BE2C (cell line): ENCODE data around the gene FERMT2.

ENCODE experiments used
- DNase-seq: peaks from one replicate; pipeline ENCODE4 v3.0.0-alpha.2; 2020
- H3K27me3 ChIP-seq: fragments of 250-450 bp; sonication (Bioruptor Pico); 2 replicates; pipeline ENCODE4 v1.5.1; 2020; ENCODE audit warnings: mild to moderate bottlenecking
- H3K36me3 ChIP-seq: fragments of 250-450 bp; sonication (Bioruptor Pico); 2 replicates; pipeline ENCODE4 v1.5.1; 2020; ENCODE audit warnings: mild to moderate bottlenecking
- H3K4me1 ChIP-seq: fragments of 250-450 bp; sonication (Bioruptor Pico); 2 replicates; pipeline ENCODE4 v1.5.1; 2020
- H3K4me3 ChIP-seq: 2 replicates; pipeline ENCODE4 v1.5.1; 2011; ENCODE audit warnings: low read depth, low read length
- H3K9me3 ChIP-seq: fragments of 250-450 bp; sonication (Bioruptor Pico); 2 replicates; pipeline ENCODE4 v1.5.1; 2020
- CTCF ChIP-seq: IDR thresholded peaks from 2 replicates; pipeline ENCODE4 v1.5.1; 2012; ENCODE audit warnings: mild to moderate bottlenecking, low read depth, low read length

FERMT2 gene

GRCh38 chr14:52863334-52863700, 87.5 kb downstream of the FERMT2 start:
- Histone ChIP-seq H3K36me3 (peaks cover 91% of the 10 kb centered on the region), H3K27me3 (no peaks in the 10 kb centered on the region), H3K4me3 (no peak overlapping the region), H3K9me3 (no peaks in the 10 kb centered on the region), H3K4me1 (no peaks in the 10 kb centered on the region; the same call in none of the 2 replicates)
- TF ChIP-seq CTCF = no peak
- no peak for DNase-seq

DNA sequence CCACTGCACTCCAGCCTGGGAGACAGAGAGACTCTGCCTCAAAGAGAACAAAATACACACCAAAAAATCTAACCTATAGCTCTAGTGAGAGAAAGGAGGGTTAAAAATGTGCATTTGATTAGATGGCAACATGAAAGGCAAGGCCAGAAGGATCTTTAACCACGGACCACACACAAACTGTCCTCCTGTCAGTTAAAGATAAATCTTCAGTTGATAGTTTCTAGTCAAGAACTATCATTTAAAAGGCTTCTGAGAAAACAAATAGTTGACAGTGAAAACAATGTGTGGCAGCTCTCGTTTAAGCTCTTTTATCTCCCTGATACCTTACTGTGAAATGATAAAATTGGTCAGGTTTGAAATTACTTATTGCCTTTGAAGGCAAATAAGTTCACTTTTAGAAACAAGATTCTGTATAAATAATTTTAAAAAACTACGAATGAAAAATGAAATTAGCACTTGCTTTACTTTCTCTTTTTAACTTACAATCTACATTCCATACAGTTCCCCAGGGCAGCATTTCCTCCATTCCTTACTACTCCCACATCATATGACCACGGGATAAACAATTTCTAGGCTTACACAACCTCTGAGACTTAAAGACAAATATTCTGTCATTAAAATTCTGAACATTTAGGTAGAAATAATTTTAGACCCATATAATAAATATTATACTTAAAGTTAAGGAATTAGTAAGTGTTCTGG, 88.1 kb downstream of the FERMT2 start:
- H3K36me3 ChIP-seq = peaks cover 92% of the 10 kb centered on the region

GRCh38 chr14:52861403-52861802, 89.4 kb downstream of the FERMT2 start:
- DNase-seq = no peak
- H3K4me1 ChIP-seq = peaks cover 6% of the 10 kb centered on the region
- peaks cover 86% of the 10 kb centered on the region for H3K36me3 ChIP-seq
- no peaks in the 10 kb centered on the region for H3K27me3 ChIP-seq
- no peak overlapping the region for H3K4me3 ChIP-seq
- no peak for TF ChIP-seq CTCF
- H3K9me3 ChIP-seq = no peaks in the 10 kb centered on the region

More for the DNA sequence above, 88.1 kb downstream of the FERMT2 start:
- H3K4me1 ChIP-seq = peaks cover 2% of the 10 kb centered on the region
- no peak overlapping the region for H3K4me3 ChIP-seq
- no peak for DNase-seq
- no peaks in the 10 kb centered on the region for H3K9me3 ChIP-seq
- TF ChIP-seq CTCF = no peak
- no peaks in the 10 kb centered on the region for H3K27me3 ChIP-seq

DNA sequence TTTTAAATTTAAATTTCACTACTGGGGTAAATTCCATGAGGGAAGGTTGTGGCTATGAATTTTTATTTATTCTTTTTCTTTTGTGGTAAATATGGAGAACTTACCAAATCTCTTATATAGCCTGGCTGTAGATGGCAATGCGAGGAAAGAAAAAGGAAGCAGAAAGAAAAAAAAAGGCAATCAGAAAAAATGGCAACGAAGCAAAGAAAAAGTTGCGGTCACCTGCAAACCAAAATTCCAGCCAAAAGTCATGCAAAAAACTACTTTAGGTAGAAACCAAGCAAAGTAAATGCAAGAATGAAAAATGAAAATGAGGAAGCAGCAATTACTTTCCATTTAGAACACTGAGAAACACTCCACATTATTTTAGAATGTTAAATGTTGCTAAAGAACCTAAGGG, 89.9 kb downstream of the FERMT2 start:
- Histone ChIP-seq H3K36me3 (peaks cover 86% of the 10 kb centered on the region), H3K27me3 (no peaks in the 10 kb centered on the region), H3K9me3 (no peaks in the 10 kb centered on the region), H3K4me3 (no peak overlapping the region), H3K4me1 (peaks cover 6% of the 10 kb centered on the region)
- TF ChIP-seq CTCF = no peak
- DNase-seq = no peak

GRCh38 chr14:52860209-52860608, 90.6 kb downstream of the FERMT2 start:
- Histone ChIP-seq H3K9me3 (no peaks in the 10 kb centered on the region), H3K27me3 (no peaks in the 10 kb centered on the region), H3K36me3 (peaks cover 80% of the 10 kb centered on the region), H3K4me1 (peaks cover 6% of the 10 kb centered on the region), H3K4me3 (no peak overlapping the region)
- DNase-seq = no peak
- TF ChIP-seq CTCF = no peak

DNA sequence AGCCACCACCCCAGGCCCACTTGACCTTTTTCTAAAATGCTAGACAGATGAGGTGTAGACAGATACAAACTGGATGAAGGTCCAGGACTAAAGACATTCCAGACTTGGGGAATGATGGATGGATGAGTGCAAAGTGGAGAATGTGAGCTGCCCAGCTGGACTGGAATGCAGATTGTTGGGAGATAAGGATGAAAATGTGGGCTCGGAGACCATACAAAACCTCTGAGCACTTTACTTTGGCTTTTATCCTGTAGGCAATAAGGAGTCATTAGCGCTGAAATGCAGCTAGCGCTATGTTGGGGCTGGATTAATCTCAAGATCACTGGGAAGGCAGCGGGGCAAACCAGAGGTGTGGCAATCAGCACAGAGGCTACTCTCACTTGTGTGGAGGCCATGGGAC, 94.7 kb downstream of the FERMT2 start:
- no peaks in the 10 kb centered on the region for H3K9me3 ChIP-seq

More for the DNA sequence above, 94.7 kb downstream of the FERMT2 start:
- DNase-seq = no peak
- Histone ChIP-seq H3K4me3 (no peak overlapping the region), H3K27me3 (no peaks in the 10 kb centered on the region), H3K36me3 (peaks cover 43% of the 10 kb centered on the region), H3K4me1 (peaks cover 14% of the 10 kb centered on the region)
- no peak for TF ChIP-seq CTCF
